Endothelial cell of umbilical vein (primary cell): ENCODE data around the gene NACA2. TPM values are rescaled to one million over a fixed set of nuclear protein-coding genes. Genes with fewer than 3 reads are reported as not detected.

Source experiments
- BruUV-seq: library from RNA; stranded (reverse); fragments of 400-500 nt; replicated peaks from 2 replicates; lab custom pipeline; 2021; lab: Mats Ljungman, UMichigan
- CTCF ChIA-PET: fragments of 300-600, 350-600 bp; sonication (Branson Sonifier 250); formaldehyde crosslinking; loops from one replicate; lab custom pipeline; 2021; ENCODE audit warnings: antibody characterized with exemption, inconsistent platforms; lab: Charles Lee
- POLR2A ChIA-PET: fragments of 300-600, 350-600 bp; sonication (Branson Sonifier 250); formaldehyde crosslinking; loops from one replicate; lab custom pipeline; 2021; ENCODE audit warnings: antibody characterized with exemption, inconsistent platforms; lab: Charles Lee
- DNase-seq: peaks from one replicate; pipeline ENCODE4 v3.0.0-alpha.2; 2011; ENCODE audit warnings: low read depth, low spot score
- FAIRE-seq: peaks from 2 replicates; lab custom pipeline; 2011; peaks lifted over from hg19 to GRCh38; lab: Jason Lieb, UNC
- H2AFZ ChIP-seq: 2 replicates; pipeline ENCODE4 v1.6.0; 2012; ENCODE audit warnings: low read depth, low read length, control low read depth, inconsistent platforms
- H3K27ac ChIP-seq: 2 replicates; pipeline ENCODE4 v1.5.1; 2011; ENCODE audit warnings: low read depth, mild to moderate bottlenecking, control low read depth, low read length, moderate library complexity; ENCODE audit not compliant: insufficient read depth
- H3K27me3 ChIP-seq, 2 experiments: 2 replicates each; pipeline versions ENCODE4 v1.6.0 to v1.6.1; 2011; ENCODE audit warnings: low read length in 2 of 2, mixed read lengths in 1 of 2; ENCODE audit not compliant: control insufficient read depth in 2 of 2, insufficient read depth in 2 of 2
- H3K36me3 ChIP-seq, 2 experiments: 2 replicates in 1 of 2; 3 replicates in 1 of 2; pipeline ENCODE4 v1.5.1; 2011; ENCODE audit warnings: low read length in 2 of 2, mild to moderate bottlenecking in 1 of 2, moderate library complexity in 1 of 2; ENCODE audit not compliant: control insufficient read depth in 2 of 2, insufficient read depth in 2 of 2; ENCODE audit errors: extremely low read depth in 1 of 2
- H3K4me1 ChIP-seq: 3 replicates; pipeline ENCODE4 v1.5.1; 2011; ENCODE audit warnings: mild to moderate bottlenecking, low read length; ENCODE audit not compliant: control insufficient read depth, insufficient read depth; ENCODE audit errors: extremely low read depth
- H3K4me2 ChIP-seq: 2 replicates; pipeline ENCODE4 v1.6.1; 2011; ENCODE audit warnings: low read length, control low read depth, mixed read lengths; ENCODE audit not compliant: insufficient read depth
- H3K4me3 ChIP-seq, 3 experiments: fragments of 200-600 bp in 1 of 3; sonication (generic), shearing (Covaris generic) in 1 of 3; replicated peaks in 1 of 3; 2 replicates each; pipeline ENCODE4 v1.5.1; 2011 to 2016; ENCODE audit warnings: control low read depth in 3 of 3, low read length in 3 of 3, mild to moderate bottlenecking in 2 of 3, inconsistent platforms in 1 of 3, low read depth in 1 of 3, moderate library complexity in 1 of 3; ENCODE audit not compliant: insufficient read depth in 1 of 3
- H3K79me2 ChIP-seq: 2 replicates; pipeline ENCODE4 v1.6.0; 2012; ENCODE audit warnings: low read length, inconsistent platforms; ENCODE audit not compliant: control insufficient read depth, insufficient read depth
- H3K9ac ChIP-seq: replicated peaks from 2 replicates; pipeline ENCODE3; 2011; ENCODE audit warnings: low read length, control low read depth; ENCODE audit not compliant: insufficient read depth; ENCODE audit errors: extremely low read depth
- H3K9me1 ChIP-seq: replicated peaks from 3 replicates; pipeline ENCODE4 v1.6.0; 2011; ENCODE audit warnings: mild to moderate bottlenecking, low read length; ENCODE audit not compliant: control insufficient read depth, insufficient read depth; ENCODE audit errors: extremely low read depth
- H3K9me3 ChIP-seq: replicated peaks from 2 replicates; pipeline ENCODE4 v1.5.1; 2012; ENCODE audit warnings: low read length, inconsistent platforms; ENCODE audit not compliant: control insufficient read depth, insufficient read depth
- H4K20me1 ChIP-seq: replicated peaks from 2 replicates; pipeline ENCODE3; 2011; ENCODE audit warnings: mild to moderate bottlenecking, low read length; ENCODE audit not compliant: control insufficient read depth, insufficient read depth; ENCODE audit errors: extremely low read depth
- EZH2 ChIP-seq: IDR thresholded peaks from 2 replicates; pipeline ENCODE4 v1.6.1; 2012; ENCODE audit warnings: borderline replicate concordance, low read depth, mild to moderate bottlenecking, moderate library complexity, low read length, inconsistent platforms; ENCODE audit not compliant: severe bottlenecking
- FOS ChIP-seq: IDR thresholded peaks from 2 replicates; pipeline ENCODE4 v1.6.1; 2011; ENCODE audit warnings: mild to moderate bottlenecking, low read length, moderate library complexity, borderline replicate concordance; ENCODE audit not compliant: insufficient read depth
- GATA2 ChIP-seq: IDR thresholded peaks from 2 replicates; pipeline ENCODE4 v1.7.0; 2011; ENCODE audit warnings: low read depth, mild to moderate bottlenecking, moderate library complexity, mixed read lengths, low read length; ENCODE audit not compliant: insufficient read length, insufficient read depth
- JUN ChIP-seq: IDR thresholded peaks from 2 replicates; pipeline ENCODE4 v1.6.1; 2011; ENCODE audit warnings: borderline replicate concordance, low read depth; ENCODE audit not compliant: insufficient read length, insufficient read depth
- MYC ChIP-seq: IDR thresholded peaks from one replicate; pipeline ENCODE4 v1.6.1; 2011; ENCODE audit warnings: mild to moderate bottlenecking, low read depth, low read length
- POLR2A ChIP-seq: IDR thresholded peaks from 2 replicates; pipeline ENCODE4 v1.6.1; 2012; ENCODE audit warnings: low read depth, mild to moderate bottlenecking, control low read depth, low read length
- POLR2AphosphoS5 ChIP-seq: IDR thresholded peaks from 2 replicates; pipeline ENCODE4 v1.6.1; 2012; ENCODE audit warnings: low read depth, mild to moderate bottlenecking, control low read depth, low read length, moderate library complexity; ENCODE audit not compliant: insufficient read depth
- dilution Hi-C: fragments of 300-500 bp; cut with MboI; formaldehyde crosslinking; loops from one replicate; pipeline ENCODE4 v1.15.0; 2019; ENCODE audit warnings: low sequenced_read_pairs; ENCODE audit not compliant: extremely low pct_ligation_motif_present
- intact Hi-C: fragments of 100-400 bp; cut with micrococcal nuclease; formaldehyde crosslinking; loops from one replicate; pipeline ENCODE4 v1.10.0; 2022
- polyA plus RNA-seq, 4 experiments: library from polyadenylated mRNA; depleted of rRNA in 3 of 4; stranded (reverse) in 3 of 4; unstranded in 1 of 4; fragments of >200 nt; gene quantifications; 2 replicates each; pipeline versions ENCODE4 v1.2.1 to v1.2.3, GENCODE V29; 2011 to 2012; ENCODE audit warnings: missing spikeins in 1 of 4
- total RNA-seq: library from RNA; stranded (reverse); gene quantifications from 2 replicates; pipeline ENCODE4 v1.2.3, GENCODE V29; 2021
- TF ChIP-seq, protein P1 (sequence below): IDR thresholded peaks from 2 replicates; pipeline ENCODE4 v1.6.1; 2011; ENCODE audit not compliant: insufficient read depth, insufficient read length
- TF ChIP-seq, protein P2 (sequence below), 2 donors: IDR thresholded peaks; 1 replicate in 1 of 2; 2 replicates in 1 of 2; pipeline ENCODE4 v1.5.1; 2011; ENCODE audit warnings: low read length in 2 of 2, mild to moderate bottlenecking in 2 of 2, moderate library complexity in 2 of 2, control low read depth in 1 of 2, inconsistent platforms in 1 of 2, low read depth in 1 of 2; ENCODE audit not compliant: insufficient read depth in 1 of 2; ENCODE audit errors: extremely low read depth in 1 of 2

NACA2 gene
- total and polyA plus RNA-seq, 2 donors (not counting 3 experiments of a cell fraction or from before 2014, with no cell fraction given), result not detected

DNA sequence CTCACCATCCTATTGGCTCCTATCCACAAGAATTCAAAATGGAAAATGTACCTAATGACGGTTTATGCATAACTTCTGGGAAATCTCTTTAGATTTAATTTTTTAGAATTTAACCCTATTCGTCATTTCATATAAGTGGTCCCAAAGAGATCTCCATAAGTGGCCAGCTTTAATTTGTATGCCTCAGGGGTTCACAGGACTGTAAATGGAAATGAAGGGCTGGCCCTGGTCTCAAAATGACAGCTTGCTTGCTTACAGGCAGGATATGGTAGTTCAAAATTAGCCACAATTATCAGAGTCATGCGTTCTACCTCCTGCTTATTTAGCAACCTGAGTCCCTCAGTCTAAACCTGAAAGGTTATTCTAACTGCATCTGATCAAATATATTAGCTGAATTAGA is 6.6 kb upstream of the NACA2 start:
- H3K4me2 ChIP-seq, result no peak overlapping the region
- ChIA-PET POLR2A (interaction anchor here (0.6 kb wide), 1 partner anchor 160 kb away, joined by 4 read pairs; no protein-coding TSS in a partner anchor), CTCF (interaction anchor here (0.8 to 1.2 kb wide), 2 partner anchors 12 to 98 kb away, joined by 3 read pairs; no protein-coding TSS in a partner anchor)
- dilution Hi-C loops, result no loop called here
- no peak overlapping the region for H3K4me3 ChIP-seq
- no peaks in the 10 kb centered on the region for H3K9me1 ChIP-seq
- peaks cover under 1 to 15% of the 10 kb centered on the region in 2 experiments for H3K27me3 ChIP-seq
- intact Hi-C loops, result no loop called here
- DNase-seq, result no peak
- no peaks in the 10 kb centered on the region for H3K79me2 ChIP-seq
- H3K27ac ChIP-seq, result no peak overlapping the region
- H4K20me1 ChIP-seq, result no peaks in the 10 kb centered on the region
- no peak overlapping the region for H3K9ac ChIP-seq
- H3K9me3 ChIP-seq, result no peaks in the 10 kb centered on the region
- H3K36me3 ChIP-seq, result no peaks in the 10 kb centered on the region
- TF ChIP-seq, protein P1, sequence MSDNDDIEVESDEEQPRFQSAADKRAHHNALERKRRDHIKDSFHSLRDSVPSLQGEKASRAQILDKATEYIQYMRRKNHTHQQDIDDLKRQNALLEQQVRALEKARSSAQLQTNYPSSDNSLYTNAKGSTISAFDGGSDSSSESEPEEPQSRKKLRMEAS, result no peak
- TF ChIP-seq MYC (no peak), POLR2A (no peak), GATA2 (no peak), POLR2AphosphoS5 (no peak), JUN (no peak), FOS (no peak), EZH2 (no peak)
- TF ChIP-seq, protein P2, sequence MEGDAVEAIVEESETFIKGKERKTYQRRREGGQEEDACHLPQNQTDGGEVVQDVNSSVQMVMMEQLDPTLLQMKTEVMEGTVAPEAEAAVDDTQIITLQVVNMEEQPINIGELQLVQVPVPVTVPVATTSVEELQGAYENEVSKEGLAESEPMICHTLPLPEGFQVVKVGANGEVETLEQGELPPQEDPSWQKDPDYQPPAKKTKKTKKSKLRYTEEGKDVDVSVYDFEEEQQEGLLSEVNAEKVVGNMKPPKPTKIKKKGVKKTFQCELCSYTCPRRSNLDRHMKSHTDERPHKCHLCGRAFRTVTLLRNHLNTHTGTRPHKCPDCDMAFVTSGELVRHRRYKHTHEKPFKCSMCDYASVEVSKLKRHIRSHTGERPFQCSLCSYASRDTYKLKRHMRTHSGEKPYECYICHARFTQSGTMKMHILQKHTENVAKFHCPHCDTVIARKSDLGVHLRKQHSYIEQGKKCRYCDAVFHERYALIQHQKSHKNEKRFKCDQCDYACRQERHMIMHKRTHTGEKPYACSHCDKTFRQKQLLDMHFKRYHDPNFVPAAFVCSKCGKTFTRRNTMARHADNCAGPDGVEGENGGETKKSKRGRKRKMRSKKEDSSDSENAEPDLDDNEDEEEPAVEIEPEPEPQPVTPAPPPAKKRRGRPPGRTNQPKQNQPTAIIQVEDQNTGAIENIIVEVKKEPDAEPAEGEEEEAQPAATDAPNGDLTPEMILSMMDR (IDR thresholded peaks at IDR 0.05; ENCODE audit: extremely low read depth in 1 of 2, insufficient read depth in 1 of 2, low read depth in 1 of 2, low read length in 2 of 2), result no peak
- peak; percentile 56 for FAIRE-seq
- no TSS peak for BruUV-seq
- no peak overlapping the region for H2AFZ ChIP-seq
- no peaks in the 10 kb centered on the region for H3K4me1 ChIP-seq
